Fibroblast of lung (primary cell): ENCODE results near the gene LHX4. TPM values are rescaled to one million over a fixed set of nuclear protein-coding genes. Genes with fewer than 3 reads are reported as not detected.
A peak's percentile ranks its signal among the peaks of the same experiment; 100 is the strongest.

ENCODE experiments used
- DNase-seq, 2 donors: peaks; one replicate each; pipeline versions ENCODE4 v3.0.0 to v3.0.0-alpha.2; 2010; ENCODE audit warnings: low read depth in 2 of 2
- H2AFZ ChIP-seq: 2 replicates; pipeline ENCODE4 v1.5.1; 2012; ENCODE audit warnings: low read length, control low read depth, inconsistent platforms
- H3K27ac ChIP-seq: 2 replicates; pipeline ENCODE4 v1.5.1; 2011; ENCODE audit warnings: low read length, control low read depth; ENCODE audit not compliant: insufficient read depth
- H3K27me3 ChIP-seq: 2 replicates; pipeline ENCODE4 v1.5.1; 2011; ENCODE audit warnings: mild to moderate bottlenecking, low read length; ENCODE audit not compliant: control insufficient read depth, insufficient read depth
- H3K36me3 ChIP-seq: 2 replicates; pipeline ENCODE4 v1.5.1; 2011; ENCODE audit warnings: low read length; ENCODE audit not compliant: control insufficient read depth, insufficient read depth
- H3K4me1 ChIP-seq: 2 replicates; pipeline ENCODE4 v1.5.1; 2011; ENCODE audit warnings: low read length; ENCODE audit not compliant: control insufficient read depth, insufficient read depth; ENCODE audit errors: extremely low read depth
- H3K4me2 ChIP-seq: 2 replicates; pipeline ENCODE4 v1.5.1; 2011; ENCODE audit warnings: low read length, control low read depth; ENCODE audit not compliant: insufficient read depth; ENCODE audit errors: extremely low read depth
- H3K4me3 ChIP-seq, 4 experiments: fragments of 200-600 bp in 1 of 4; sonication (generic) in 1 of 4; replicated peaks in 1 of 4; 2 replicates each; pipeline ENCODE4 v1.5.1; 2011 to 2016; ENCODE audit warnings: low read length in 4 of 4, low read depth in 3 of 4, mild to moderate bottlenecking in 3 of 4, control low read depth in 2 of 4, inconsistent platforms in 1 of 4, mixed read lengths in 1 of 4; ENCODE audit not compliant: insufficient read depth in 1 of 4; ENCODE audit errors: control extremely low read depth in 1 of 4
- H3K79me2 ChIP-seq: 2 replicates; pipeline ENCODE4 v1.5.1; 2012; ENCODE audit warnings: mild to moderate bottlenecking, low read length, inconsistent platforms; ENCODE audit not compliant: control insufficient read depth, insufficient read depth
- H3K9ac ChIP-seq: 2 replicates; pipeline ENCODE4 v1.5.1; 2011; ENCODE audit warnings: mild to moderate bottlenecking, low read length, control low read depth; ENCODE audit not compliant: insufficient read depth
- H3K9me3 ChIP-seq: 2 replicates; pipeline ENCODE4 v1.5.1; 2012; ENCODE audit warnings: low read depth, low read length; ENCODE audit not compliant: control insufficient read depth, insufficient read depth
- H4K20me1 ChIP-seq: 2 replicates; pipeline ENCODE4 v1.5.1; 2011; ENCODE audit warnings: low read length; ENCODE audit not compliant: control insufficient read depth, insufficient read depth; ENCODE audit errors: extremely low read depth
- EZH2 ChIP-seq: IDR thresholded peaks from 2 replicates; pipeline ENCODE4 v1.5.1; 2012; ENCODE audit warnings: low read length, control low read depth, mild to moderate bottlenecking; ENCODE audit errors: missing control alignments
- polyA plus RNA-seq, 2 donors: library from polyadenylated mRNA; depleted of rRNA in 1 of 2; stranded (reverse) in 1 of 2; unstranded in 1 of 2; fragments of >200 nt; gene quantifications; 2 replicates each; pipeline ENCODE4 v1.2.1, GENCODE V29; 2011 to 2012; ENCODE audit warnings: missing spikeins in 1 of 2
- total RNA-seq: library from RNA; depleted of rRNA; stranded (reverse); fragments of >200 nt; gene quantifications from 2 replicates; pipeline ENCODE4 v1.2.1, GENCODE V29; 2014
- TF ChIP-seq, protein P1 (sequence below), 2 donors: IDR thresholded peaks in 1 of 2; conservative IDR thresholded peaks in 1 of 2; 1 replicate in 1 of 2; 2 replicates in 1 of 2; pipeline ENCODE4 v1.5.1; 2011 to 2012; ENCODE audit warnings: low read length in 2 of 2, control low read depth in 1 of 2, inconsistent platforms in 1 of 2, low read depth in 1 of 2, mild to moderate bottlenecking in 1 of 2

Gene LHX4
- total and polyA plus RNA-seq, 2 donors (not counting 1 experiment from before 2014, with no cell fraction given) = 0.03 to 0.33 TPM

DNA sequence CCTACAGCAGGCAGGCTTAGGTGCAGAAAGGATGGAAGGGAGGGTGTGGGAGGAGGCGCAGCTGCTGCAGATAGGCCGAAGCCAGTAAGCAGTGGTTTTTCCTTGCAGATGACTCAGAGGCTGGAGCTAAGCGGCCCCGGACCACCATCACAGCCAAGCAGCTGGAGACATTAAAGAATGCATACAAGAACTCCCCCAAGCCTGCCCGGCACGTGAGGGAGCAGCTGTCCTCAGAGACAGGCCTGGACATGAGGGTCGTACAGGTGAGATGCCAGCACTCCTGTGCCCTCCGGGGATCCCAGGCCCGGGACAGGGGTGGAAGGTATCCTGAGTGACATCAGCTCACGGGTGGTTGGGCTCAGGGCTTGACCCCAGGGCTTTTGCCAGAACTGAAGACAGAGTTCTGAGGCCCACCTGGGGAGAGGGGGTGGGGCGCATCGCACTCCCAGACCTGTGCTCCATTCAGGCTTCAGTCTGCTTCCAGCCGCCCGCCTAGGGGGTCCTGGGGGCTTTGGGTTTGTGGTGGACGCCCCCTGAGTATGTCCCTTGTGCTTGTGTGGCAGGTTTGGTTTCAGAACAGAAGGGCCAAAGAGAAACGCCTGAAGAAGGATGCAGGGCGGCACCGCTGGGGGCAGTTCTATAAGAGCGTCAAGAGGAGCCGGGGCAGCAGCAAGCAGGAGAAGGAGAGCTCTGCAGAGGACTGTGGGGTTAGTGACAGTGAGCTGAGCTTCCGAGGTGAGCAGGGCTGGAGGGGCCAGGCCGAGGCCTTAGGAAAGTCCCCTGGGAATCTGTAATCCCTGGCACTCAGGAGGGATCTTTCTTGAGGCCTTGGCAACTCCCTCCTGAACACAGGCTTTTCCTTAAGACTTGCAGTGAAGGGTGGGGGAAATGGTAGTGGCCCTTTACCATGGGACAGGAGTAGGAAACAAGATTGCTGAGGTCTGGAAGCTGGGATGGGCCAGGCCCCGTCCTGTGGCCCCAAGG, 41.5 kb downstream of the LHX4 start:
- DNase-seq = peak; percentile 68 to 87
- H3K4me3 ChIP-seq = no peak overlapping the region
- no peaks in the 10 kb centered on the region for H4K20me1 ChIP-seq
- no peaks in the 10 kb centered on the region for H3K79me2 ChIP-seq
- H3K9me3 ChIP-seq = no peaks in the 10 kb centered on the region
- TF ChIP-seq EZH2 = no peak
- TF ChIP-seq, protein P1, sequence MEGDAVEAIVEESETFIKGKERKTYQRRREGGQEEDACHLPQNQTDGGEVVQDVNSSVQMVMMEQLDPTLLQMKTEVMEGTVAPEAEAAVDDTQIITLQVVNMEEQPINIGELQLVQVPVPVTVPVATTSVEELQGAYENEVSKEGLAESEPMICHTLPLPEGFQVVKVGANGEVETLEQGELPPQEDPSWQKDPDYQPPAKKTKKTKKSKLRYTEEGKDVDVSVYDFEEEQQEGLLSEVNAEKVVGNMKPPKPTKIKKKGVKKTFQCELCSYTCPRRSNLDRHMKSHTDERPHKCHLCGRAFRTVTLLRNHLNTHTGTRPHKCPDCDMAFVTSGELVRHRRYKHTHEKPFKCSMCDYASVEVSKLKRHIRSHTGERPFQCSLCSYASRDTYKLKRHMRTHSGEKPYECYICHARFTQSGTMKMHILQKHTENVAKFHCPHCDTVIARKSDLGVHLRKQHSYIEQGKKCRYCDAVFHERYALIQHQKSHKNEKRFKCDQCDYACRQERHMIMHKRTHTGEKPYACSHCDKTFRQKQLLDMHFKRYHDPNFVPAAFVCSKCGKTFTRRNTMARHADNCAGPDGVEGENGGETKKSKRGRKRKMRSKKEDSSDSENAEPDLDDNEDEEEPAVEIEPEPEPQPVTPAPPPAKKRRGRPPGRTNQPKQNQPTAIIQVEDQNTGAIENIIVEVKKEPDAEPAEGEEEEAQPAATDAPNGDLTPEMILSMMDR (conservative IDR thresholded peaks at IDR 0.05 in 1 of 2, IDR thresholded peaks at IDR 0.05 in 1 of 2; ENCODE audit: low read depth in 1 of 2, low read length in 2 of 2) = no peak
- H3K4me2 ChIP-seq = peak overlapping the region; percentile 21
- no peak overlapping the region for H3K9ac ChIP-seq
- no peaks in the 10 kb centered on the region for H3K27me3 ChIP-seq
- no peaks in the 10 kb centered on the region for H3K36me3 ChIP-seq
- peak overlapping the region; percentile 12 for H3K27ac ChIP-seq
- peaks cover 6% of the 10 kb centered on the region for H3K4me1 ChIP-seq
- H2AFZ ChIP-seq = no peak overlapping the region

DNA sequence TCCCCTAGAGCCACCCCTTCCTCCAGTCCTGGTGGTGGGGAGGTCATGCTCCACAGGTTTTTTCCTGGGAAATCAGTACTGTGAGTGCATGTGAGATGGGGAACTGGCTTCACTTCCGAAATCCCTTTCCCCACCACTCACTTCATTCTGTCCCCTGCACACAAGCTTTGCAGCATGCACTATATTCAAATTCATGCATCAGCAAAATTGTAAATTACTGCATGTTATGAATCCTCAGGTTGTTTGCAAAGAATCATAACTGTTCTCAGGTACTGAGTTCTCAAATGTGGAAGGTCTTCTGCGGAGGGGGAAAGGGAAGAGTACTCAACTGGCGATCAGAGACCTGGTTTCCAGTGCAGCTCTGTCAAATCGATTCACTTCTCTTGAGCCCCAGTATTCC, 42.3 kb downstream of the LHX4 start:
- H3K27me3 ChIP-seq = no peaks in the 10 kb centered on the region
- no peaks in the 10 kb centered on the region for H4K20me1 ChIP-seq
- H3K79me2 ChIP-seq = no peaks in the 10 kb centered on the region
- H3K9me3 ChIP-seq = no peaks in the 10 kb centered on the region
- H3K9ac ChIP-seq = no peak overlapping the region
- DNase-seq = no peak
- H3K27ac ChIP-seq = no peak overlapping the region
- no peak overlapping the region for H3K4me2 ChIP-seq
- peaks cover 6% of the 10 kb centered on the region for H3K4me1 ChIP-seq
- no peak for TF ChIP-seq EZH2
- TF ChIP-seq, protein P1 (conservative IDR thresholded peaks at IDR 0.05 in 1 of 2, IDR thresholded peaks at IDR 0.05 in 1 of 2; ENCODE audit: low read depth in 1 of 2, low read length in 2 of 2) = no peak
- H2AFZ ChIP-seq = no peak overlapping the region
- no peaks in the 10 kb centered on the region for H3K36me3 ChIP-seq
- H3K4me3 ChIP-seq = no peak overlapping the region

DNA sequence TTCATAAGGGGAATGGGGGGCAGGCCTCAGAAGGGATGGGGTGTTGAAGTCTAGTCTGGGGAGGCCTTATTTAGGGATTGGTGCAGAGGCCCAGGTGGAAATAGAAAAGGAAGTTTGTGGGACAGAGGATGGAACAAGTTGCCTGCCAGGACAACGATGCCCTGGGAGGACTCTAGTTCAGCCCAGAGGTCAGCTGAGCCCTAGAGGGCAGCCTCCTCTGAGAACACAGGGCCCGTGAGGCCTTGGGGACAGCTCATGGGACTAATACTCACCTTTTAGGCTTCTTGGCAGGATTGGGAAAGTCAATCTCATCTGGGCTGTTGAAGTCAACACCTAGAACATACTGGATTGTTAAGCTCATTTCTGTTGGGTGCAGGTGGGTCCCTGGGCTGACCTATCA, 43.0 kb downstream of the LHX4 start:
- Histone ChIP-seq H2AFZ (no peak overlapping the region), H3K9me3 (no peaks in the 10 kb centered on the region), H4K20me1 (no peaks in the 10 kb centered on the region), H3K36me3 (no peaks in the 10 kb centered on the region), H3K79me2 (no peaks in the 10 kb centered on the region), H3K4me2 (no peak overlapping the region), H3K4me3 (no peak overlapping the region), H3K4me1 (peaks cover 6% of the 10 kb centered on the region), H3K27me3 (no peaks in the 10 kb centered on the region), H3K9ac (no peak overlapping the region), H3K27ac (no peak overlapping the region)
- no peak for DNase-seq
- no peak for TF ChIP-seq EZH2
- TF ChIP-seq, protein P1 (conservative IDR thresholded peaks at IDR 0.05 in 1 of 2, IDR thresholded peaks at IDR 0.05 in 1 of 2; ENCODE audit: low read depth in 1 of 2, low read length in 2 of 2) = no peak
